ENCODE results near the gene ADIPOR1.
"Not testable (repeated sequence)": the region's sequence is repeated elsewhere in the genome, so short reads cannot be mapped to it uniquely, and the experiment has no call there.

The ADIPOR1 gene

DNA sequence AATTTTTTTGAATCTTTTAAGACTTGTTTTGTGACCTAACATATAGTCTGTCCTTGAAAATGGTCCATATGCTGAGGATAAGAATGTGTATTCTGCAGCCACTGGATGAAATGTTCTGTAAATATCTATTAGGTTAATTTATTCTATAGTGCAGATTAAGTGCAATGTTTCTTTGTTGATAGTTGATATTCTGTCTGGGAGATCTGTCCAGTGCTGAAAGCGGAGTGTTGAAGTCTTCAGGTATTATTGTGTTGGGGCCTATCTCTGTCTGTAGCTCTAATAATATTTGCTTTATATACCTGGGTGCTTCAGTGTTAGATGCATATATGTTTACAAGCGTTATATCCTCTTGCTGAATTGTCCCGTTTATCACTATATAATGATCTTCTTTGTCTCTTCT, 23.4 kb downstream of the ADIPOR1 start:
- DNase-seq, result no peak

- DNase-seq, result no peak
These were observed 25.6 kb downstream of the ADIPOR1 start for GRCh38 chr1:202932476-202932875.

- peak; percentile 98 for DNase-seq
These were observed 31.3 kb downstream of the ADIPOR1 start, which contains the start of gene KLHL12 for GRCh38 chr1:202926581-202927491. KLHL12 (minus strand) TSS chr1:202927234; CDS start chr1:202925162, 2,072 bp downstream.

DNA sequence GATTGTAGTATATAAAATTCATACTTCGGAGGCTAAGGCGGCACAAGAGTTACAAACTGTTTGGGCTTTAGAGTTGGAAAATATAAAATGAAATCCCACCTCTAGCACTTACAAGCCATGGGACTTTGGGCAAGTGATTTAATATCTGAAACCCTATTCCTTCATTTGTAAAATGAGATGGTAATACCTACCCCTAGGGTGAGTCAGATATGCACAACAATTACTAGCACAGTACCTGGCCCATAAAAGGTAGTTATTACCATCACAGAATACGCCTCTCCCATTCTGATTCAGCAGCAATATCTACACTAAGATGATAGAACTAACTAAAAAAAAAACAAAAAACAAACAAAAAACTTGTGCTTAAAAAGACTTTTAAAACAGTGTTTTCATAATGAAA, 34.6 kb downstream of the ADIPOR1 start:
- DNase-seq, result no peak

- no peak for DNase-seq
These were observed 38.5 kb downstream of the ADIPOR1 start for GRCh38 chr1:202919615-202920014.

- DNase-seq, result no peak
These were observed 43.0 kb downstream of the ADIPOR1 start for GRCh38 chr1:202915146-202915545.

- DNase-seq, result not testable (repeated sequence)
These were observed 45.6 kb downstream of the ADIPOR1 start for GRCh38 chr1:202912476-202912875.

GRCh38 chr1:202909494-202909893, 48.6 kb downstream of the ADIPOR1 start:
- no peak for DNase-seq

- no peak for DNase-seq
These were observed 49.1 kb downstream of the ADIPOR1 start for GRCh38 chr1:202908998-202909397.

DNA sequence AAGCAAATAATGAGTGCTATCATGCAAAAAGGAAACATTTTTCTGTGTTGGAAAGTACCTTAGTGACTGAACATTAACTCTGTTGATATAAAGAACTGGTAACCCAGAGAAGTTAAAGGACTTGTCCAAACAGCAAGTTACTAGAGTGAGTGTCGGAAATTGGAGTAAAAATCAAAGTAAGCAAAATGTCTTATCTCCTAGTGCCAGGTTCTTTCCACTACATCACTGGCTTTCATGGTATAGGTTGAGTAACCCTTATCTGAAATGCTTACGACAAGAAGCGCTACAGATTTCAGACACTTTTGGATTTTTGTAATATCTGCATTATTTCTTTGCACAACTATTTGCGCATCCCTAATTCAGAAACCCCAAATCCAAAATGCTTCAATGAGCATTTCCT, 52.8 kb downstream of the ADIPOR1 start:
- no peak for DNase-seq

DNA sequence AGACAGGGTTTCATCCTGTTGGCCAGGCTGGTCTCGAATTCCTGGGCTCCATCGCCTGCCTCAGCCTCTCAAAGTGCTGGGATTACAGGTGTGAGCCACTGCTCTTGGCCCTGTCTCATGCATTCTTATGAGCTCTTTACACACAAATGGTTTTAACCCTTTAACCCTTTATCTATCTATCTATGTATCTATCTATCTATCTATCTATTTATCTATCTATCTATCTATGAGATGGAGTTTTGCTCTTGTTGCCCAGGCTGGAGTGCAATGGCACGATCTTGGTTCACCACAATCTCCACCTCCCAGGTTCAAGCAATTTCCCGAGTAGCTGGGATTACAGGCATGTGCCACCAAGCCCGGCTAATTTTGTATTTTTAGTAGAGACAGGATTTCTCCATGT, 54.3 kb downstream of the ADIPOR1 start:
- not testable (repeated sequence) for DNase-seq

- DNase-seq, result no peak
These were observed 56.6 kb downstream of the ADIPOR1 start for GRCh38 chr1:202901555-202901954.

DNA sequence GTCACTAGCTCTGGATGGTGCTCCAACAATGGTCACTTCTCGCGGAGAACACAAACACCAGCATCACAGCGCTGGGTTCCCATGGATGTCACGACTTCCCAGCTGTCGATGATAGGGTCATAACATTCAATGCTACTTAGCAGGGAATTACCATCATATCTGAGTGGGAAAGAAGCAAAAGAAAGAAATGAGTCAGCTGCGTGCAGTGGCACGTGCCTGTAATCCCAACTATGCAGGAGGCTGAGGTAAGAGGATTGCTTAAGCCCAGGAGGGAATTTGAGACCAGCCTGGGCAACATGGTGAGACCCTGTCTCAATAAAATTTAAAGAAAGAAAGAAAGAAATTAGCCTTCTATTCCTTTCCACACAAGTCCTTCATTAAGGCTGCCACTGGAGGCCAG, 65.6 kb downstream of the ADIPOR1 start:
- DNase-seq, result no peak

Measured in NCI-H1092 (cell line).